ENCODE data around the gene ZNF385B.

Gene ZNF385B

GRCh38 chr2:179558010-179558934, 303.1 kb downstream of the ZNF385B start:
- no peak for TF ChIP-seq GATA3 (IDR thresholded peaks at IDR 0.05; ENCODE audit: low read depth, low read length)
- TF ChIP-seq GATA2 (IDR thresholded peaks at IDR 0.05; ENCODE audit: low read depth, low read length), result no peak

- TF ChIP-seq GATA3 (IDR thresholded peaks at IDR 0.05; ENCODE audit: low read depth, low read length), result no peak
- no peak for TF ChIP-seq GATA2 (IDR thresholded peaks at IDR 0.05; ENCODE audit: low read depth, low read length)
Measured at GRCh38 chr2:179556425-179556824, 305.0 kb downstream of the ZNF385B start.

GRCh38 chr2:179555691-179556283, 305.6 kb downstream of the ZNF385B start:
- TF ChIP-seq GATA3 (IDR thresholded peaks at IDR 0.05; ENCODE audit: low read depth, low read length) (no peak), GATA2 (IDR thresholded peaks at IDR 0.05; ENCODE audit: low read depth, low read length) (no peak)

- TF ChIP-seq GATA2 (IDR thresholded peaks at IDR 0.05; ENCODE audit: low read depth, low read length) (no peak), GATA3 (IDR thresholded peaks at IDR 0.05; ENCODE audit: low read depth, low read length) (no peak)
Measured at GRCh38 chr2:179554639-179555386, 306.6 kb downstream of the ZNF385B start.

- TF ChIP-seq GATA3 (IDR thresholded peaks at IDR 0.05; ENCODE audit: low read depth, low read length) (no peak), GATA2 (IDR thresholded peaks at IDR 0.05; ENCODE audit: low read depth, low read length) (no peak)
Measured at GRCh38 chr2:179553382-179553781, 308.0 kb downstream of the ZNF385B start.

- no peak for TF ChIP-seq GATA3 (IDR thresholded peaks at IDR 0.05; ENCODE audit: low read depth, low read length)
- no peak for TF ChIP-seq GATA2 (IDR thresholded peaks at IDR 0.05; ENCODE audit: low read depth, low read length)
Measured at GRCh38 chr2:179551539-179552045, 309.8 kb downstream of the ZNF385B start.

GRCh38 chr2:179550849-179551248, 310.6 kb downstream of the ZNF385B start:
- TF ChIP-seq GATA3 (IDR thresholded peaks at IDR 0.05; ENCODE audit: low read depth, low read length) (no peak), GATA2 (IDR thresholded peaks at IDR 0.05; ENCODE audit: low read depth, low read length) (no peak)

GRCh38 chr2:179550214-179550613, 311.2 kb downstream of the ZNF385B start:
- no peak for TF ChIP-seq GATA3 (IDR thresholded peaks at IDR 0.05; ENCODE audit: low read depth, low read length)
- TF ChIP-seq GATA2 (IDR thresholded peaks at IDR 0.05; ENCODE audit: low read depth, low read length), result no peak

GRCh38 chr2:179546656-179547055, 314.8 kb downstream of the ZNF385B start:
- TF ChIP-seq GATA3 (IDR thresholded peaks at IDR 0.05; ENCODE audit: low read depth, low read length), result no peak
- no peak for TF ChIP-seq GATA2 (IDR thresholded peaks at IDR 0.05; ENCODE audit: low read depth, low read length)

GRCh38 chr2:179545024-179545423, 316.4 kb downstream of the ZNF385B start:
- TF ChIP-seq GATA2 (IDR thresholded peaks at IDR 0.05; ENCODE audit: low read depth, low read length), result no peak
- TF ChIP-seq GATA3 (IDR thresholded peaks at IDR 0.05; ENCODE audit: low read depth, low read length), result no peak

GRCh38 chr2:179543361-179543901, 318.0 kb downstream of the ZNF385B start:
- TF ChIP-seq GATA2 (IDR thresholded peaks at IDR 0.05; ENCODE audit: low read depth, low read length) (no peak), GATA3 (IDR thresholded peaks at IDR 0.05; ENCODE audit: low read depth, low read length) (no peak)

- TF ChIP-seq GATA3 (IDR thresholded peaks at IDR 0.05; ENCODE audit: low read depth, low read length) (no peak), GATA2 (IDR thresholded peaks at IDR 0.05; ENCODE audit: low read depth, low read length) (no peak)
Measured at GRCh38 chr2:179541586-179541985, 319.8 kb downstream of the ZNF385B start.

GRCh38 chr2:179539124-179539511, 322.3 kb downstream of the ZNF385B start:
- TF ChIP-seq GATA3 (IDR thresholded peaks at IDR 0.05; ENCODE audit: low read depth, low read length), result no peak
- no peak for TF ChIP-seq GATA2 (IDR thresholded peaks at IDR 0.05; ENCODE audit: low read depth, low read length)
